Heart left ventricle (tissue), 13 donors: ENCODE results near the gene SLC13A3.

Experiments
- CTCF ChIP-seq, 12 donors: fragments of 200-600 bp; sonication (generic) in 4 of 12; IDR thresholded peaks; one replicate each; pipeline versions ENCODE4 v1.5.0 to v1.8.0; 2018 to 2022; ENCODE audit warnings: antibody characterized with exemption in 12 of 12, mild to moderate bottlenecking in 5 of 12
- POLR2A ChIP-seq, 2 donors: fragments of 450-650 bp; IDR thresholded peaks; one replicate each; pipeline ENCODE4 v1.6.1; 2017; ENCODE audit warnings: antibody characterized with exemption in 2 of 2, mild to moderate bottlenecking in 2 of 2, moderate library complexity in 2 of 2
- donor health status: ischemic (EF 13 %, LVEDD 7.1; RV severe dilation, severe dysfunction).
- donor health status: DM: no; HTN: yes; CAD: no.
- donor health status: DM: no; HTN: no; CAD: no.
- donor health status: ischemic (EF 25% LVEDD 6.9; RV normal size, moderate dysfunction).
- donor health status: ischemic (EF 25% LVEDD 5.7; RV mildly dilated, moderate dysfunction).
- donor health status: ischemic (EF 35%, LVEDD 5.7; RV mildly dilated, moderate dysfunction).
- donor health status: nonischemic (EF 11% LVEDD 7.7; RV severe dilation, severe dysfunction).
- donor health status: DM: yes; HTN: yes; CAD: no.
- donor health status: PGD.
- donor health status: ischemic (EF 29% LVEDD 5.4; RV normal size, mild dysfunction).
- donor health status: nonischemic (EF 23%, LVEDD 6.1; RV moderate dilation, normal function).

GRCh38 chr20:46549188-46549972 lies 101.9 kb downstream of the SLC13A3 start:
- TF ChIP-seq CTCF (IDR thresholded peaks at IDR 0.05) (no peak), POLR2A (IDR thresholded peaks at IDR 0.05) (no peak)
